IMR-90 (cell line): ENCODE results near the gene SUCLA2. TPM values are rescaled to one million over a fixed set of nuclear protein-coding genes. Genes with fewer than 3 reads are reported as not detected.

Experiments used
- ATAC-seq: fragments of 200-7000 bp; cut with Tn5 transposase; 2 replicates; pipeline ENCODE4 v1.9.1; 2020; ENCODE audit warnings: low read depth, mild to moderate bottlenecking, moderate library complexity
- BruUV-seq: library from RNA; stranded (reverse); fragments of 400-500 nt; replicated peaks from 2 replicates; lab custom pipeline; 2021; lab: Mats Ljungman, UMichigan
- CTCF ChIA-PET: fragments of 300-600 bp; formaldehyde crosslinking; extraction: SDS; loops from one replicate; lab custom pipeline; 2021; ENCODE audit warnings: antibody characterized with exemption; lab: Yijun Ruan, JAX
- POLR2A ChIA-PET: fragments of 300-600 bp; sonication (Branson Sonifier 250); formaldehyde crosslinking; loops from one replicate; lab custom pipeline; 2022; ENCODE audit warnings: antibody characterized with exemption; ENCODE audit not compliant: unreplicated experiment; lab: Charles Lee
- DNase-seq: peaks from one replicate; pipeline ENCODE4 v3.0.0; 2013
- H2AFZ ChIP-seq: replicated peaks from 2 replicates; pipeline ENCODE3; 2013; ENCODE audit warnings: low read length, mild to moderate bottlenecking; ENCODE audit not compliant: poor library complexity
- H2AK5ac ChIP-seq: 2 replicates; pipeline ENCODE4 v1.6.1; 2013; ENCODE audit warnings: low read depth, low read length, inconsistent platforms
- H2AK9ac ChIP-seq: replicated peaks from 2 replicates; pipeline ENCODE3; 2013; ENCODE audit warnings: mild to moderate bottlenecking, low read depth, low read length, moderate library complexity; ENCODE audit not compliant: poor library complexity
- H2BK120ac ChIP-seq: 2 replicates; pipeline ENCODE4 v1.6.1; 2013; ENCODE audit warnings: low read depth, low read length, inconsistent platforms
- H2BK15ac ChIP-seq: 3 replicates; pipeline ENCODE4 v1.6.1; 2013; ENCODE audit warnings: low read depth, low read length, inconsistent platforms
- H2BK20ac ChIP-seq: 2 replicates; pipeline ENCODE4 v1.6.1; 2013; ENCODE audit warnings: low read depth, mild to moderate bottlenecking, inconsistent platforms, low read length, moderate library complexity
- H2BK5ac ChIP-seq: 2 replicates; pipeline ENCODE4 v1.6.1; 2013; ENCODE audit warnings: mild to moderate bottlenecking, low read depth, low read length, inconsistent platforms; ENCODE audit not compliant: poor library complexity, severe bottlenecking
- H3K14ac ChIP-seq: replicated peaks from 2 replicates; pipeline ENCODE4 v1.6.1; 2013; ENCODE audit warnings: low read depth, low read length, inconsistent platforms
- H3K18ac ChIP-seq: 2 replicates; pipeline ENCODE4 v1.6.1; 2013; ENCODE audit warnings: low read depth, low read length, control low read depth
- H3K23ac ChIP-seq: 2 replicates; pipeline ENCODE4 v1.6.1; 2013; ENCODE audit warnings: low read depth, low read length, inconsistent platforms
- H3K27ac ChIP-seq: 2 replicates; pipeline ENCODE4 v1.5.1; 2013; ENCODE audit warnings: mild to moderate bottlenecking, control low read depth, low read length; ENCODE audit not compliant: insufficient read depth
- H3K27me3 ChIP-seq: 2 replicates; pipeline ENCODE4 v1.6.1; 2013; ENCODE audit warnings: low read length; ENCODE audit not compliant: control insufficient read depth, insufficient read depth
- H3K36me3 ChIP-seq: 2 replicates; pipeline ENCODE4 v1.6.1; 2013; ENCODE audit warnings: low read length, mixed read lengths; ENCODE audit not compliant: control insufficient read depth, insufficient read depth
- H3K4ac ChIP-seq: 2 replicates; pipeline ENCODE4 v1.6.1; 2013; ENCODE audit warnings: low read depth, low read length, inconsistent platforms
- H3K4me1 ChIP-seq: 2 replicates; pipeline ENCODE4 v1.6.1; 2013; ENCODE audit warnings: low read length, mixed read lengths; ENCODE audit not compliant: control insufficient read depth, insufficient read depth
- H3K4me2 ChIP-seq: 2 replicates; pipeline ENCODE4 v1.6.1; 2013; ENCODE audit warnings: low read depth, mild to moderate bottlenecking, control low read depth, low read length, moderate library complexity
- H3K4me3 ChIP-seq: 2 replicates; pipeline ENCODE4 v1.5.1; 2013; ENCODE audit warnings: low read depth, mild to moderate bottlenecking, control low read depth, low read length, moderate library complexity; ENCODE audit not compliant: insufficient read depth
- H3K56ac ChIP-seq: 2 replicates; pipeline ENCODE4 v1.6.1; 2013; ENCODE audit warnings: low read length, inconsistent platforms; ENCODE audit not compliant: insufficient read depth; ENCODE audit errors: extremely low read depth
- H3K79me1 ChIP-seq, 2 experiments: 2 replicates each; pipeline ENCODE4 v1.6.1; 2013; ENCODE audit warnings: low read length in 2 of 2, inconsistent platforms in 1 of 2, low read depth in 1 of 2
- H3K9ac ChIP-seq: 2 replicates; pipeline ENCODE4 v1.6.1; 2013; ENCODE audit warnings: low read depth, low read length, control low read depth
- H3K9me1 ChIP-seq: 2 replicates; pipeline ENCODE4 v1.6.1; 2013; ENCODE audit warnings: low read length, inconsistent platforms; ENCODE audit not compliant: insufficient read depth
- H3K9me3 ChIP-seq: 2 replicates; pipeline ENCODE4 v1.6.1; 2013; ENCODE audit warnings: low read length; ENCODE audit not compliant: control insufficient read depth, insufficient read depth
- H4K20me1 ChIP-seq: 2 replicates; pipeline ENCODE4 v1.6.1; 2013; ENCODE audit warnings: low read length, inconsistent platforms; ENCODE audit not compliant: insufficient read depth
- H4K5ac ChIP-seq: 2 replicates; pipeline ENCODE4 v1.6.1; 2013; ENCODE audit warnings: mild to moderate bottlenecking, low read depth, low read length, control low read depth
- H4K8ac ChIP-seq, 2 experiments: 2 replicates each; pipeline ENCODE4 v1.6.1; 2013; ENCODE audit warnings: low read depth in 2 of 2, low read length in 2 of 2, control low read depth in 1 of 2, inconsistent platforms in 1 of 2
- H4K91ac ChIP-seq: 2 replicates; pipeline ENCODE4 v1.6.1; 2013; ENCODE audit warnings: low read depth, low read length, inconsistent platforms; ENCODE audit not compliant: insufficient read depth
- CEBPB ChIP-seq: IDR thresholded peaks from 2 replicates; pipeline ENCODE4 v1.6.1; 2012; ENCODE audit warnings: low read depth, low read length, improper control_type of control experiment
- CHD1 ChIP-seq: IDR thresholded peaks from 2 replicates; pipeline ENCODE4 v1.6.1; 2012; ENCODE audit warnings: low read depth, low read length, improper control_type of control experiment
- CTCF ChIP-seq: conservative IDR thresholded peaks from 2 replicates; pipeline ENCODE4 v1.5.1; 2012; ENCODE audit warnings: mild to moderate bottlenecking, low read depth, low read length, improper control_type of control experiment
- ELK1 ChIP-seq: fragments of 150-350 bp; IDR thresholded peaks from 2 replicates; pipeline ENCODE4 v1.6.1; 2016; ENCODE audit warnings: low read depth, mild to moderate bottlenecking, low read length, moderate library complexity, borderline replicate concordance
- FOS ChIP-seq: fragments of 150-350 bp; IDR thresholded peaks from 2 replicates; pipeline ENCODE4 v1.6.1; 2016; ENCODE audit warnings: low read depth, low read length
- MAZ ChIP-seq: IDR thresholded peaks from 2 replicates; pipeline ENCODE4 v1.6.1; 2012; ENCODE audit warnings: low read depth, mild to moderate bottlenecking, low read length, improper control_type of control experiment, moderate library complexity, borderline replicate concordance
- MXI1 ChIP-seq: IDR thresholded peaks from 2 replicates; pipeline ENCODE4 v1.6.1; 2012; ENCODE audit warnings: low read depth, mild to moderate bottlenecking, low read length, moderate library complexity, borderline replicate concordance
- NFE2L2 ChIP-seq: fragments of 150-350 bp; IDR thresholded peaks from 2 replicates; pipeline ENCODE4 v1.6.1; 2016; ENCODE audit warnings: low read depth, mild to moderate bottlenecking, low read length
- POLR2A ChIP-seq: IDR thresholded peaks from 2 replicates; pipeline ENCODE4 v1.6.1; 2012; ENCODE audit warnings: mild to moderate bottlenecking, low read depth, low read length
- RAD21 ChIP-seq: IDR thresholded peaks from 2 replicates; pipeline ENCODE4 v1.6.1; 2012; ENCODE audit warnings: low read length, improper control_type of control experiment
- RCOR1 ChIP-seq: IDR thresholded peaks from 2 replicates; pipeline ENCODE4 v1.6.1; 2012; ENCODE audit warnings: mild to moderate bottlenecking, low read length, improper control_type of control experiment; ENCODE audit not compliant: insufficient replicate concordance
- RFX5 ChIP-seq: IDR thresholded peaks from 2 replicates; pipeline ENCODE4 v1.8.0; 2012; ENCODE audit warnings: low read depth, mild to moderate bottlenecking, low read length, moderate library complexity
- SMC3 ChIP-seq: fragments of 150-350 bp; IDR thresholded peaks from 2 replicates; pipeline ENCODE4 v1.6.1; 2016; ENCODE audit warnings: low read depth, mild to moderate bottlenecking, antibody characterized with exemption, low read length, moderate library complexity
- USF2 ChIP-seq: fragments of 150-350 bp; IDR thresholded peaks from 2 replicates; pipeline ENCODE4 v1.6.1; 2017; ENCODE audit warnings: mild to moderate bottlenecking, antibody characterized with exemption, low read length, low read depth
- WGBS, 2 experiments: methylation state at CpG; one replicate each; pipeline versions ENCODE4 v1.1.5 to v1.1.7; 2013; ENCODE audit warnings: missing lambda C conversion rate in 2 of 2; ENCODE audit not compliant: insufficient read length in 1 of 2; ENCODE audit errors: extremely low coverage in 2 of 2; 5-methylcytosine and 5-hydroxymethylcytosine counted together
- dilution Hi-C: fragments of 300-500 bp; cut with HindIII; formaldehyde crosslinking; loops from one replicate; pipeline ENCODE4 v1.14.3; 2018; ENCODE audit warnings: low sequenced_read_pairs; ENCODE audit not compliant: unreplicated experiment
- in situ Hi-C: fragments of 300-500 bp; cut with MboI; formaldehyde crosslinking; loops from 3 replicates; pipeline ENCODE4 v1.14.3; 2019; ENCODE audit warnings: low sequenced_read_pairs, inconsistent platforms, mixed read lengths
- intact Hi-C: fragments of 100-400 bp; cut with micrococcal nuclease; formaldehyde crosslinking; loops from 2 replicates; pipeline ENCODE4 v1.10.0; 2022
- polyA plus RNA-seq, 3 experiments: library from polyadenylated mRNA; depleted of rRNA; stranded (reverse); fragments of >200 nt; gene quantifications; 2 replicates each; pipeline ENCODE4 v1.2.3, GENCODE V29; 2012; ENCODE audit warnings: low replicate concordance in 1 of 3
- total RNA-seq: library from RNA; depleted of rRNA; stranded (reverse); fragments of >200 nt; gene quantifications from 2 replicates; pipeline ENCODE4 v1.2.3, GENCODE V29; 2012

SUCLA2 gene
- total and polyA plus RNA-seq, 2 of the 4 experiments (the other 2 are of a cell fraction) = 31.5 to 36.1 TPM

- Histone ChIP-seq H3K9me1 (peaks cover 7% of the 10 kb centered on the region), H3K18ac (no peak overlapping the region), H3K79me1 (peaks cover 12 to 26% of the 10 kb centered on the region in 2 experiments), H4K5ac (no peak overlapping the region), H3K14ac (no peak overlapping the region), H3K9me3 (no peaks in the 10 kb centered on the region), H2AK5ac (peak overlapping the region; percentile 10; the same call in 1 of the 2 replicates), H2BK5ac (peak overlapping the region; percentile 21), H3K27me3 (no peaks in the 10 kb centered on the region), H3K27ac (peak overlapping the region; percentile 59; the same call in 1 of the 2 replicates), H4K8ac (no peak overlapping the region), H3K23ac (0 out of 2 replicates have a peak overlapping the region, but pooled peaks have one; percentile 42), H2BK20ac (no peak overlapping the region), H3K4me3 (no peak overlapping the region), H3K9ac (no peak overlapping the region), H2BK15ac (no peak overlapping the region), H2AFZ (no peak overlapping the region), H2AK9ac (no peak overlapping the region), H3K4me2 (no peak overlapping the region), H4K91ac (no peak overlapping the region), H3K4ac (no peak overlapping the region), H3K4me1 (peaks cover 8% of the 10 kb centered on the region), H3K56ac (no peak overlapping the region), H3K36me3 (peaks cover 4% of the 10 kb centered on the region), H4K20me1 (no peaks in the 10 kb centered on the region), H2BK120ac (no peak overlapping the region)
- 100% methylated on average over 1 of the region's 2 CpGs; no CpG with 5 or more reads in 1 of the 2 experiments for WGBS, 2 experiments
- intact Hi-C loops (no loop called here), in situ Hi-C loops (no loop called here), dilution Hi-C loops (no loop called here)
- ATAC-seq = no peak
- no TSS peak for BruUV-seq
- ChIA-PET POLR2A (no interaction called here), CTCF (no interaction called here)
- DNase-seq = no peak
- TF ChIP-seq RFX5 = no peak
- no peak for TF ChIP-seq RAD21
- no peak for TF ChIP-seq NFE2L2
- TF ChIP-seq CHD1 = no peak
- TF ChIP-seq RCOR1 = no peak
- no peak for TF ChIP-seq MXI1
- no peak for TF ChIP-seq SMC3
- no peak for TF ChIP-seq FOS
- TF ChIP-seq ELK1 = no peak
- TF ChIP-seq CTCF = no peak
- no peak for TF ChIP-seq CEBPB
- TF ChIP-seq POLR2A = no peak
- no peak for TF ChIP-seq MAZ
- no peak for TF ChIP-seq USF2
Observed at GRCh38 chr13:48042894-48043293, 41.8 kb upstream of the SUCLA2 start.
